Measurements from ENCODE around the gene CDH13. TPM values are rescaled to one million over a fixed set of nuclear protein-coding genes. Genes with fewer than 3 reads are reported as not detected.

The CDH13 gene
- total RNA-seq, 1 donor from 2014 or later: 14.3 TPM

GRCh38 chr16:82814059-82814458, 187.3 kb downstream of the CDH13 start:
- no peaks in the 10 kb centered on the region for H3K4me1 ChIP-seq
- DNase-seq (no peak), ATAC-seq (no peak)
- no peaks in the 10 kb centered on the region for H3K9me3 ChIP-seq
- H3K27me3 ChIP-seq (ENCODE audit: low read depth): no peaks in the 10 kb centered on the region
- H3K4me3 ChIP-seq: no peak overlapping the region
- TF ChIP-seq CTCF (IDR thresholded peaks at IDR 0.05): no peak
- H3K36me3 ChIP-seq: no peaks in the 10 kb centered on the region
- H3K27ac ChIP-seq: no peak overlapping the region
- intact Hi-C loops (cut with DNase I): no loop called here

DNA sequence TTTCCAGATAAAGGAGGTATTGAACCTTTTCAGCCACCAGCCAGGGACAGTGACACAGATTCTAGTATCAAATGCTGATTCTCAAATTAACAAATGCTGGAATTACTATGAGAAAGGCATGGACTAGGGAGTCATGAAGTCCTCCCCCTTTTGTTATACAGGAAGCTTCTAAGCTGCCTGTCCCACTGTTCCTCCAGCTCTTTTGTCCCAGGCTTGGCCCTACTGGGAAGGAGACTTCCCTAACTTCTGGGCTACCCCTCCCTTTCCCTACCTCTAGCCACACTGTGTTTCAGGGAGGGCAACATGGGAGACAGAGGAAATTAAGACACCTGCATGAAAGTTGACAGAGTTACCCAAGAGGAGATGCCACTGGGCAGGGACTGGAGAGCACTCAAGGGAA, 192.5 kb downstream of the CDH13 start:
- DNase-seq: no peak
- H3K9me3 ChIP-seq: peaks cover under 1% of the 10 kb centered on the region
- H3K4me1 ChIP-seq: no peaks in the 10 kb centered on the region
- no peak overlapping the region for H3K4me3 ChIP-seq
- H3K27ac ChIP-seq: no peak overlapping the region
- ATAC-seq: no peak
- intact Hi-C loops (cut with DNase I): no loop called here
- H3K36me3 ChIP-seq: no peaks in the 10 kb centered on the region
- TF ChIP-seq CTCF (IDR thresholded peaks at IDR 0.05): no peak
- H3K27me3 ChIP-seq (ENCODE audit: low read depth): no peaks in the 10 kb centered on the region

GRCh38 chr16:82820855-82821254, 194.1 kb downstream of the CDH13 start:
- H3K27ac ChIP-seq: no peak overlapping the region
- no peak for DNase-seq
- intact Hi-C loops (cut with DNase I): no loop called here
- TF ChIP-seq CTCF (IDR thresholded peaks at IDR 0.05): no peak
- no peak overlapping the region for H3K4me3 ChIP-seq
- H3K9me3 ChIP-seq: peaks cover 4% of the 10 kb centered on the region
- no peaks in the 10 kb centered on the region for H3K4me1 ChIP-seq
- no peak for ATAC-seq
- no peaks in the 10 kb centered on the region for H3K27me3 ChIP-seq (ENCODE audit: low read depth)
- H3K36me3 ChIP-seq: no peaks in the 10 kb centered on the region

DNA sequence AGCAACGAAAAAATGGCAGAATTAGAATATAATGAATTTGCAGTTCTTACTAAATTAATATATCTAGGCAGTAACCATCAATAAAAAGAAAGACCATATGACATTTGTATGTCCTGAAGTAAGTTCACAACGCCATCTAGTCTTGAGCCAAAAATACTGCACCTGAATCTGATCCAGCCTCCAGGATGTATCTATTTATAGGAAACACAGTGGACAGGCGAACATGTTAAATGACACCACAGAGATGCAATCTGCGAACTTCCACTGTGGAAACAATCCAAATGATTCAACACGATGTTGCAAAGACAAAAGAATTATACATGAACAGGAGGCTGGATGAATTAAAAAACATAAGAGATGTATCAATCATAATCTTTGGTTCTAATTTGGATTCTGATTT, 197.6 kb downstream of the CDH13 start:
- Histone ChIP-seq H3K27me3 (ENCODE audit: low read depth) (no peaks in the 10 kb centered on the region), H3K27ac (no peak overlapping the region), H3K4me3 (no peak overlapping the region), H3K9me3 (peaks cover 4% of the 10 kb centered on the region), H3K36me3 (no peaks in the 10 kb centered on the region), H3K4me1 (no peaks in the 10 kb centered on the region)
- intact Hi-C loops (cut with DNase I): no loop called here
- ATAC-seq: no peak
- TF ChIP-seq CTCF (IDR thresholded peaks at IDR 0.05): no peak
- no peak for DNase-seq

GRCh38 chr16:82829301-82829700, 202.5 kb downstream of the CDH13 start:
- Histone ChIP-seq H3K27ac (no peak overlapping the region), H3K36me3 (no peaks in the 10 kb centered on the region), H3K4me3 (no peak overlapping the region), H3K4me1 (no peaks in the 10 kb centered on the region), H3K27me3 (ENCODE audit: low read depth) (no peaks in the 10 kb centered on the region), H3K9me3 (peaks cover 3% of the 10 kb centered on the region)
- TF ChIP-seq CTCF (IDR thresholded peaks at IDR 0.05): no peak
- DNase-seq (no peak), ATAC-seq (no peak)
- intact Hi-C loops (cut with DNase I): no loop called here

DNA sequence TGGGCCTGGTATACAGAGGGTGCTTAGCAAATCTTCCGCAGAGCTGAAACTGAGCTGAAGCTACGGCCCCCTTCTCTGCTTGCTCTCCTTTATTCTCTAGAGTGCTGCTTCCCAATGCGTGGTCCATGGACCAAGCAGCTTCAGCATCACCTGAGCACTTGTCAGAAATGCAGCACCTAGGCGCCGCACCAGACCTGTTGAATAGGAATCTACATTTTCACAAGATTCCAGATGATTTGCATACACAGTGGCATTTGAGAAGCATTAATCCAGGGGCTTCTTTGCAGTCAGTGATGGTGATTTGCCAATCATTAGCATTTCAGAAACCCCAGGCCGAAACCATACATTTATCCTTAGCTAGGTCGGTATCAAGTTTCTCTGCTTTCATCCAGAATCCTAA, 204.2 kb downstream of the CDH13 start:
- H3K4me3 ChIP-seq: no peak overlapping the region
- no peaks in the 10 kb centered on the region for H3K4me1 ChIP-seq
- H3K27ac ChIP-seq: no peak overlapping the region
- intact Hi-C loops (cut with DNase I): no loop called here
- TF ChIP-seq CTCF (IDR thresholded peaks at IDR 0.05): no peak
- H3K36me3 ChIP-seq: no peaks in the 10 kb centered on the region
- no peak for DNase-seq
- no peaks in the 10 kb centered on the region for H3K9me3 ChIP-seq
- ATAC-seq: no peak
- no peaks in the 10 kb centered on the region for H3K27me3 ChIP-seq (ENCODE audit: low read depth)
